ENCODE data around the gene FOLR1. TPM values are rescaled to one million over a fixed set of nuclear protein-coding genes. Genes with fewer than 3 reads are reported as not detected.

The FOLR1 gene
- polyA plus RNA-seq, 1 donor from 2014 or later: not detected

DNA sequence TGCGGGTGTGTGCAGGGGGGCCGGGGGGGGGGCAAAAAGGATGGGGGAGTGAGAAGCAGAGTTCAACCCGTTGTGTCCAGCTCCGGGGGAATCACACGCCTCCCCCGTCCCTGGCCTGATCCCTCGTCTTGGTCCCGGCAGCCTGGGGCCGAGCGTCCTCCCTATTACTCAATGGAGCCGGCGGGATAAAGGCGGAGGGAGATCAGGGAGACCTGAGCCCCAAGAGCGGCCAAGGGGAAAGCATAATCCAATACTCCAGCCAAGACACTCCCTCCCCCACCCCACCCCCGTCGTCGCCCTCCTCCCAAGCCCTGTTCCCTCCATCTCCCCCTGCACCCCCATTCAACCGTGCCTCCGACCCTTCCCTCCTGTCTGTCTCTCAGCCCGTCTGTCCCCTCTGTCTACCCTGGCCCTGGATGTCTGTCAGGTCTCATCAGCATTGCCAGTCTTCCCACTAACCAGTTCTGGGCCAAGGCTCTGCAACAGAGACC is 49.4 kb downstream of the FOLR1 start:
- peaks cover 0 to 3% (median 0%) of the 10 kb centered on the region in 3 donors for H3K9me3 Mint-ChIP-seq
- peaks cover 9 to 19% (median 17%) of the 10 kb centered on the region in 3 donors for H3K4me1 Mint-ChIP-seq
- no peak overlapping the region for H3K27ac Mint-ChIP-seq
- H3K36me3 Mint-ChIP-seq: peaks cover 3% of the 10 kb centered on the region
- H3K4me3 Mint-ChIP-seq: peak overlapping the region in 2 of 4 donors; percentile 34 to 68
- H3K27me3 Mint-ChIP-seq: peaks cover 46% of the 10 kb centered on the region

DNA sequence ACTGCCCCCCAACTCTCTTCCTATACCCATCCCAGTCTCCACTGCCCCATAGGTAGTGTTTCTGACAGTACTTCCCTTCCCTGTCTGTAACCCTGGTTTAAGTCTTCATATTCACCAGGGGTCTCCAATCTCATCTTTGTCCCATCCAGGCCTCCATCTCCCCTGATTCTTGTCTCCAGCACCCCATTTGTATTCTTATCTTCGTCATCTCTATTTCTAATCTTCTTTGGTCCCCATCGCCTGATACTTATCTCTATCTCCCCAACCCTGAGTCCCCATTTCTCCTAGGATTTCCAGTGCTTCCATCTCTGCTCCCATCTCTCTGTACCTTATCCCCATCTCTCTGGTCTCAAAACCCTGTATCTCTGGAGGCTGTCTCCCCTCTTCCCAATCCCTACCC is 50.2 kb downstream of the FOLR1 start:
- Mint-ChIP-seq H3K4me3 (peak overlapping the region in 1 of 4 donors; percentile 24), H3K4me1 (peaks cover 5 to 19% (median 17%) of the 10 kb centered on the region in 3 donors), H3K27me3 (peaks cover 46% of the 10 kb centered on the region), H3K36me3 (peaks cover 3% of the 10 kb centered on the region), H3K27ac (peak overlapping the region in 1 of 3 donors; percentile 57), H3K9me3 (peaks cover 0 to 3% (median 0%) of the 10 kb centered on the region in 3 donors)

DNA sequence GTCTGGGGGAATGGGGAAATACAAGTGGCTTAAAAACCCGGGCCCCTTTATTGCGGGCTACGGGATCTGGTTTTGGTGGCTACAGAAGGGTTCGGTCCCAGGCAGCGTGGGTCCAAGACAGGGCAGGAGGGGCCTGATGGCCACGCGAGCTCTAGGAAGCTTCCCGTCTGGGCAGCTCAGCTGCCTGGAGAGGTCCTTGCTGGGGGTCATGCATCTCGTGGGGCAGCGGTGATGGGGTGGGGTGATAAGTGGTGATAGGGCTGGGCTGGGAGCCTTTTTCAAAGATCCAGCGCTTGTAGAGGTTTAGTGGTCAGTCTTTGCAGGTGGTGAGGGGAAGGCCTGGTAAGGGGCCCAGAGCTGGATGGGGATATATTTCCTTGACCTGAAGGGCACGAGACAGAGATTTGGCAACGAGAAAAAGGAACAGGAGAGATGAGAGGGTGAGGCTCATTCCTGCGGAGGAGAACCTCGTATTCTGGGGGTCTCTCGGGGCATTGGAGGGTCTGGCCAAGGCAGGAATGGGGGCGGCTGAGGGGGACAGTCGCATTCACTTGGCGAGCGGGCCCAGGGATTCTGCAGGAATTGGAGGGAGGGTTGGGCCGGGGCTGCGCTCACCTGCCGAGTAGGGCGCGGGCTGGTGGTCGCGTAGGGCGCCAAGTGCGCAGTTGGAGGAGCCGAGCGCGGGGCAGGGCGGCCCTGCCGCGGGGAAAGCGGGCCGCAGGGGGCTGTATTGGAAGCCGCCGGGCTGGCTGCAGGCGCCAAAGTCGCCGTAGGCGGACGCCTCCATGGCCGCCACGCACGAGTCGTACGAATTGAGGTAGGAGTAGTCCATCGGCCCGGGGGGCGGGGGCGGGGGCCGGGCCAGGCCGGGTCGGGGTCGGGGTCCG is 51.5 kb downstream of the FOLR1 start:
- Mint-ChIP-seq H3K4me1 (peaks cover 5 to 19% (median 17%) of the 10 kb centered on the region in 3 donors), H3K27ac (peak overlapping the region in 1 of 3 donors; percentile 68), H3K36me3 (peaks cover 3% of the 10 kb centered on the region), H3K9me3 (peaks cover 0 to 3% (median 0%) of the 10 kb centered on the region in 3 donors), H3K4me3 (peak overlapping the region in 2 of 4 donors; percentile 72 to 73), H3K27me3 (peaks cover 46% of the 10 kb centered on the region)

DNA sequence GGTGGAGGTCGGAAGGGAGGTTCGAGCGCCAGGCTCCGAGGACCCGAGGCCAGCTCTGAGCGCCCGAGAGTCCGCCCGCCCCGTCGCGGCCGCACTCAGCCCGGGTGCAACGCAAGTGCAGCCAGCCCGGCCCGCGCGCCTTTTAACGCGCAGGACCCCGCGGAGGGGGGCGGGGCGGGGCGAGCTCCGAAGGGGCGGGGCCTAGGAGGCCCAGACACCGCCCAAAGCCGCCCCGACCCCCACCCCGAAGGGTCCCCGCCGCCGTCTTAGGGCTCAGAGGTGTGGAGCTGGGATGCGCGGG is 52.1 kb downstream of the FOLR1 start, which contains the start of gene PHOX2A:
TSS of gene PHOX2A (minus strand) at position 117 of the 301 bp plus-strand sequence. CDS start 172 bp downstream, outside the sequence.
- peak within 1 kb of the TSS in 2 of 4 donors; percentile 72 to 73 for H3K4me3 Mint-ChIP-seq
- peaks cover 0 to 3% (median 0%) of the 10 kb centered on the region in 3 donors for H3K9me3 Mint-ChIP-seq
- peaks cover 5 to 19% (median 17%) of the 10 kb centered on the region in 3 donors for H3K4me1 Mint-ChIP-seq
- H3K27ac Mint-ChIP-seq: peak within 1 kb of the TSS in 1 of 3 donors; percentile 68
- H3K27me3 Mint-ChIP-seq: peaks cover 43% of the 10 kb centered on the region
- H3K36me3 Mint-ChIP-seq: peaks cover 3% of the 10 kb centered on the region

DNA sequence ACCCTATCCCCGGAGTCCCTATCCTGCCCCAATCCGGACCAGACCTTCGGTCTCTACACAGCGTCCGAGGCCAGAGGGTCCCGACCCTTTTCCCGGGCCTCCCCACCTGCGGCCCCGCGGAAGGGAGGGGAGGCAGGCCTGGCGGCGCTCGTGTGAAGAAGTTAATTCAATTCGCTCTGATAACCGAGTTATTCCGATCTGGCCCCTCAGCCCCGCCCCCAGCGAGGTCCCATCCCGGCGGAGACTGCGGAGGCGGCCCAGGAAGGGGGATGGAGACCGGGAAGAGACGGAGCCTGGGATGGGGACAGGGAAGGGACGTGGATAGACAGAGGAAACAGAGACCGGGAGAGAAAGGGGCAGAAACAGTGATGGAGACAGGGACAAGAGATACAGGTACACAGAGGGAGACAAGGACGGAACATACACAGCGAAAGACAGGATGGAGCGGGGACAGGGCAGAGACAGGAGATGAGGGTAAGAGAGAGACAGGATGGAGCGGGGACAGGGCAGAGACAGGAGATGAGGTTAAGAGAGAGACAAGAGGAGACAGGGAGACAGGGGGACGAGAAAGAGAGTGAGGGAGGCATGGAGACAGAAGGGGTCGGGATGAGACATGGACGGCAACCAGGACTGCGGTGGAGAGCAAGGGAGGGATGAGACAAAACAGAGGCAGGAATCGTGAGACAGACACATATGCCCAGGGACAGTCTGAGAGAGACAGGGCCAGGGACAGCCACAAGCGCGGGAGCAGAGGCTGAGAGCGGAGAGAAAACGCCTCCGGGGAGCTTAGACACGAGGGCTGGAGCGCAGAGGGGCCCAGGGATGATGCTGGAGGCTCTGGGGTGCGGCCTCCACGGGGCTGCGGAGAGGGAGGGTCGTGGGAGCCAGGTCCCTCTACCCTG is 52.7 kb downstream of the FOLR1 start:
- Mint-ChIP-seq H3K4me1 (peaks cover 5 to 17% (median 15%) of the 10 kb centered on the region in 3 donors), H3K27me3 (peaks cover 37% of the 10 kb centered on the region), H3K4me3 (peak overlapping the region in 1 of 4 donors; percentile 58), H3K27ac (no peak overlapping the region), H3K9me3 (peaks cover 0 to 3% (median 0%) of the 10 kb centered on the region in 3 donors), H3K36me3 (peaks cover 3% of the 10 kb centered on the region)

DNA sequence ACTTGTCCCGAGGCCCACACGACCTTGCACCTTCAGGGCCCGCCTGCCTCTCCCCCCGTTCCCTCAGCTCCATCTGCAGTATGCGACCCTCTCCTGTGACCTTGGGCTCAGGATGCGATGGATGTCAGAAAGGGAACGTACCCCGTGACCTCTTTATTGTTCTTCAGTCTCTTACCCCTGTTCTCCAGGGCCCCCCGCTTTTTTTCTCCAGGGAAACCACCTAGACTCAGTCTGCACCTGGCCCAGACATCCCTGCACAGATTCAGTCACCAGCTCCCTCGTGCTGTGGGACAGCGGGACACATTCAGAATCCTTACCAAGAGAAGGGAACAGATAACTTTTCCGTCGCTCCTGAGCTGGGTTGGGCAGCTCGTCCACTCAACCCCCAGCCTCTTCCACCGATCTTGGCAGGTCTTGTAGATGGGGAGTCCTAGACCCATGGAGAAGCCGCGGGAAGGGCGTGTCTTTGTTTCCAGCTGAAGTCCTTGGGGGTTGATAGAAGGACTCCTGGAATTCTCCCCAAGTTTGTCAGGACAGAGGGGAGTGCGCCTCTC is 53.4 kb downstream of the FOLR1 start:
- Mint-ChIP-seq H3K4me1 (peaks cover 3 to 15% (median 14%) of the 10 kb centered on the region in 3 donors), H3K36me3 (peaks cover 3% of the 10 kb centered on the region), H3K9me3 (peaks cover 0 to 3% (median 0%) of the 10 kb centered on the region in 3 donors), H3K4me3 (no peak overlapping the region), H3K27ac (no peak overlapping the region), H3K27me3 (peaks cover 39% of the 10 kb centered on the region)

Other genes with a start within 250 kb of the FOLR1 start
- gene IL18BP, start 193.2 kb upstream of the FOLR1 start, polyA plus RNA-seq: 41.5 TPM
- 66.6 TPM for gene NUMA1, start 111.6 kb upstream of the FOLR1 start, polyA plus RNA-seq
- gene LRRC51, start 111.3 kb upstream of the FOLR1 start, polyA plus RNA-seq: 4.1 TPM
- 111 TPM for gene LAMTOR1, start 88.8 kb upstream of the FOLR1 start, polyA plus RNA-seq
- not detected for gene TOMT, start 86.2 kb upstream of the FOLR1 start, polyA plus RNA-seq
- 68.5 TPM for gene ANAPC15, start 79.4 kb upstream of the FOLR1 start, polyA plus RNA-seq
- not detected for gene FOLR3, start 56.4 kb upstream of the FOLR1 start, polyA plus RNA-seq
- 16.1 TPM for gene FOLR2, start 24.7 kb downstream of the FOLR1 start, polyA plus RNA-seq
- gene INPPL1, start 32.6 kb downstream of the FOLR1 start, polyA plus RNA-seq: 11.7 TPM
- gene PHOX2A, start 52.0 kb downstream of the FOLR1 start, polyA plus RNA-seq: not detected
- 6.7 TPM for gene CLPB, start 242.4 kb downstream of the FOLR1 start, polyA plus RNA-seq